GM18499 (cell line): ENCODE measurements around the gene MTOR.

ENCODE experiments used
- ATAC-seq: cut with Tn5 transposase; IDR thresholded peaks from one replicate; pipeline ENCODE4 v1.9.1; 2021; ENCODE audit warnings: moderate number of reproducible peaks; ENCODE audit not compliant: insufficient read depth, unreplicated experiment

Gene MTOR

GRCh38 chr1:11229203-11229602, 33.1 kb downstream of the MTOR start:
- ATAC-seq: no peak

DNA sequence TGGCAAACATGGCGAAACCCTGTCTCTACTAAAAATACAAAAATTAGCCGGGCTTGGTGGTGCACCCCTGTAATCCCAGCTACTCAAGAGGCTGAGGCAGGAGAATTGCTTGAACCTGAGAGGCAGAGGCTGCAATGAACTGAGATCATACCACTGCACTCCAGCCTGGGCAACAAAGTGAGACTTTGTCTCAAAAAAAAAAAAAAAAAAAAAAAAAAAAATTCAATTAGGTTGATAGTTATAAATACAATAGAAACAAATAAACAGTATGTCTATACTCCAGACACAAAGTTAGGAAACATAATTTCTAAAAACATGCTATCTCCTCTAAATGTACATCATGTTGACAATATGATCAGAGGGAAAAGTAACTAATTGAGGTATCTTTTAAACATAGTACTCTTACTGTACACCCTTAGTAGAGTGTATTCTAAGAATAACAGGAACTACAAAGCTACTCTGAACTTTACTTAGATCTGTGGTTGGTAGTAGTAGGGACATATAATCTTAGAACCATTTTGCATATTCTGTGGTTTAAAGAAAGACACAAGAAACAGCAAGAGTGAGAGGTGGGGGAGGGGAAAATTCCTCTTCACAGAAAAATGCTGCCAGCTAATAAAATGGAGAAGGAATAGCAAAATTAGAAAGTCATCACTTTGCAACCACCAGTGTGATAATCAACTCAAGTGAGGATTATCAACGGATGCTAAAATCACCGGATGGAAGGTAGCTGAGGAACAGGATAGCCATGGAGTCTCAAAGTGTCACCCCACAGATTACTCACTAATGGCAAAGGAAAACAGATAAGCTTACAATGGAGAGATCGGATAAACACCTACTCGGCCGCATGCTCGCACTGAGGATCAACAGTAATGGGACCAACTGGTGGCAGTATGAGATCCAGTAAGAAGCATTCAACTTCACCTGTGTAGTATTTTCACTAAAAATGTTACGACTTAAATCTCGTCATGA, 35.0 kb downstream of the MTOR start:
- no peak for ATAC-seq

GRCh38 chr1:11216074-11216473, 46.3 kb downstream of the MTOR start:
- no peak for ATAC-seq

- no peak for ATAC-seq
These were observed 46.9 kb downstream of the MTOR start for GRCh38 chr1:11215381-11216005.

DNA sequence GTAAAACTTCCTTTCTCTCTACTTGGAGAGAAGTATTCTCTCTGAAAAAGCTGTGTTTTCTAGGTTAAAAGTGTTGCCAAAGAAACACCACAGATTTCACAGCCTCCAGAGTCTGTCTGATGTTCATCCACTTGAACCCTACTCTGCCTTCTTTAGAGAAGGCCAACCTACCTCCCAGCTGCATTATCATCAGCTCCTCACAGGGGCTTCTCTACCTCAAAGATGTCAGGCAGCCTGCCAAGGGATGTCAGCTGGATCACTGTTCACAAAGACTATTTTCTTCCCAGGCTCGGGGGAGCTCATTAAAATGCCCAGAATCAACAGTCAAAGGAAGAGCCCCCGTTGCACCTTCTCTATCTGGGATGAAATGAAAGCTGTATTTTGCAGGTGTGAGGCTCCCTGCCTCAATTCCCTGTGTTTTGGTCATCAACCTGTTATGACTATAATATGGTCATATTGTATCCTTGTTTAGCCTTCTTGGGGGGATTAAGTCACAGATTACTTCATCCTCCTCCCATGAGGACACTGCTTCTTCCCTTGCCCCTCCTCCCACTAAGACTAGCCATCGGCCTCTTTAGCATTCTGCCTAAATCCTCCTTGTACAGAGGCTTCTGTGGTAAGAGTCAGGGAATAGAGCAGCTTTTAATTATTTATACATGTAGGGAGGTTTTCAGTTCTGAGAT, 47.5 kb downstream of the MTOR start:
- no peak for ATAC-seq

- no peak for ATAC-seq
These were observed 50.3 kb downstream of the MTOR start for GRCh38 chr1:11211925-11212587.

- ATAC-seq: no peak
These were observed 50.9 kb downstream of the MTOR start for GRCh38 chr1:11211461-11211860.

- ATAC-seq: no peak
These were observed 54.3 kb downstream of the MTOR start for GRCh38 chr1:11207898-11208611.

- ATAC-seq: no peak
These were observed 57.8 kb downstream of the MTOR start for GRCh38 chr1:11204396-11205190.

GRCh38 chr1:11198851-11199594, 63.3 kb downstream of the MTOR start:
- ATAC-seq: no peak

DNA sequence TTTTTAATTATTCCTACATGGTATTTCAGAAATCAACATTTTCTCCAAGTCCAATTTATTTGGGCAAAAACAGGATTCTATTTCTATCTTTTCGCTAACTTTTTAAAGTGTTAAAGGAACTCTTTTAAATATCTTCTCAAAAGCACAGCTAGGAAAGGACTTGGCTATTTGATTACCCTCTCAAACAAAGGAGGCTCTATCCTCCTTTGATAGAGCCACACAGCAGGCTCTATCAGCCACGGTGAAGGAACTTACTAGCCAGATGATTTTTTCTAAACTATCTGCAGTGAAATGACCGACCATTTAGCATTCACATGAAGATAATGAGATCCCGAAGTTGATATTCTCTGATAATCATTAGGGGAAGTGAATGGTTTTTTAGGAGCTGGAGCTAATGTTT, 64.1 kb downstream of the MTOR start:
- ATAC-seq: no peak

- ATAC-seq: no peak
These were observed 65.0 kb downstream of the MTOR start for GRCh38 chr1:11197359-11197758.

- no peak for ATAC-seq
These were observed 65.4 kb downstream of the MTOR start for GRCh38 chr1:11196945-11197344.

DNA sequence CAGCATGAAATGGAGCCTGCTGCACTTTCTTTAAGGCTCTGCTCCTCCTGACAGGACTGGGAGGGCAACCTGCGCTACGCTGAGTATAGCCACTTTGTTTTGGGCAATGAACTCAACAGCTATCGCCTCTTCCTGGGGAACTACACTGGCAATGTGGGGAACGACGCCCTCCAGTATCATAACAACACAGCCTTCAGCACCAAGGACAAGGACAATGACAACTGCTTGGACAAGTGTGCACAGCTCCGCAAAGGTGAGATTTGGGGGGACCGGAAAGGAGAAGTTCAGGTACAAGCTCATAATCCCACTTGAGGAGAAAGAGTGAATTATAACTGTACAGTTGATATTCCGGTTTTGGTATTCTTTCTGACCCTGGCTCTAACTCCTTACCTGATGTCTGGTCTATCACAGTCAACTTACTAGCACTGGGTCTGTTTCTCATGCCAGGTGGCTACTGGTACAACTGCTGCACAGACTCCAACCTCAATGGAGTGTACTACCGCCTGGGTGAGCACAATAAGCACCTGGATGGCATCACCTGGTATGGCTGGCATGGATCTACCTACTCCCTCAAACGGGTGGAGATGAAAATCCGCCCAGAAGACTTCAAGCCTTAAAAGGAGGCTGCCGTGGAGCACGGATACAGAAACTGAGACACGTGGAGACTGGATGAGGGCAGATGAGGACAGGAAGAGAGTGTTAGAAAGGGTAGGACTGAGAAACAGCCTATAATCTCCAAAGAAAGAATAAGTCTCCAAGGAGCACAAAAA, 67.8 kb downstream of the MTOR start:
- ATAC-seq: no peak

DNA sequence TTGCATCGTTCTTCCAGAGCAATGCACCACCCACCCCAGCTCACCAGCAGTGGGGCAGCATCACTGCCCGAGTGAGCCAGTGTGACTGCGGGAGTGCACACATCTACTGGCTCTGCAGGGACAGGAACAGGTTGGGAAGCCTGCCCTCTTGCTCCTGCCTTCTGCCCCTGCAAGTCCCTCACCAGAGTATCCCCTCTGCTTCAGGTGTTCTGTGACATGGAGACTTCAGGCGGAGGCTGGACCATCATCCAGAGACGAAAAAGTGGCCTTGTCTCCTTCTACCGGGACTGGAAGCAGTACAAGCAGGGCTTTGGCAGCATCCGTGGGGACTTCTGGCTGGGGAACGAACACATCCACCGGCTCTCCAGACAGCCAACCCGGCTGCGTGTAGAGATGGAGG, 69.0 kb downstream of the MTOR start:
- no peak for ATAC-seq

DNA sequence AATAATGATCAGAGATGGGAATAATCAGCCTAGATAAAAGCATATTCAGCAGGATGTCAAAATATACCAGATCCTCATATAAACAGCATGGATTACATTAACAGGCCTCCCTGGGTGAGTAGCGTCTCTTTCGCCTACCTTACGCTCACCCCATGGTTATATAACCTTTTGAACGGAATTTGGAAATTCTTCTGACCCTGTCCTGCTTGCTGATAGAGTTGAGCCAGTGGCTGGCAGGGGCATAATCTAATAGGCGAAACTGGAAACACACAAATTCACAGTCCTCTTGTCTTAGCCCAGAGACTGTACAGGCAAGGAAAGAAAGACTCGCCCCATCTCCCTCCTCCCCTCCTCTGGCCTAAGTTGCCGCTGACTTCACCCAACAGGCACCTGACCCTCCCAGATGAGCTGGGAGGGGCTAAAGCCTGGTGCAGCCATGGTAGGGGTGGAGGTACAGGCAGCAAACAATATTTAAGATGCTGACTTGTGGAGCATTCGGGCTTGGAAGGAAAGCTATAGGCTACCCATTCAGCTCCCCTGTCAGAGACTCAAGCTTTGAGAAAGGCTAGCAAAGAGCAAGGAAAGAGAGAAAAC, 73.4 kb downstream of the MTOR start, which contains the start of gene ANGPTL7:
Gene ANGPTL7, plus strand, starts transcription at position 498 of the 594 bp plus-strand sequence. CDS start 225 bp downstream, outside the sequence.
- ATAC-seq: no peak

- no peak for ATAC-seq
These were observed 74.0 kb downstream of the MTOR start for GRCh38 chr1:11188381-11188780.
